HG02885 (cell line): ENCODE measurements around the gene CCDC17.
A peak's percentile ranks its signal among the peaks of the same experiment; 100 is the strongest.

Experiments used
- ATAC-seq: cut with Tn5 transposase; IDR thresholded peaks from one replicate; pipeline ENCODE4 v1.9.1; 2021; ENCODE audit warnings: mild to moderate bottlenecking; ENCODE audit not compliant: unreplicated experiment, poor library complexity

The CCDC17 gene

DNA sequence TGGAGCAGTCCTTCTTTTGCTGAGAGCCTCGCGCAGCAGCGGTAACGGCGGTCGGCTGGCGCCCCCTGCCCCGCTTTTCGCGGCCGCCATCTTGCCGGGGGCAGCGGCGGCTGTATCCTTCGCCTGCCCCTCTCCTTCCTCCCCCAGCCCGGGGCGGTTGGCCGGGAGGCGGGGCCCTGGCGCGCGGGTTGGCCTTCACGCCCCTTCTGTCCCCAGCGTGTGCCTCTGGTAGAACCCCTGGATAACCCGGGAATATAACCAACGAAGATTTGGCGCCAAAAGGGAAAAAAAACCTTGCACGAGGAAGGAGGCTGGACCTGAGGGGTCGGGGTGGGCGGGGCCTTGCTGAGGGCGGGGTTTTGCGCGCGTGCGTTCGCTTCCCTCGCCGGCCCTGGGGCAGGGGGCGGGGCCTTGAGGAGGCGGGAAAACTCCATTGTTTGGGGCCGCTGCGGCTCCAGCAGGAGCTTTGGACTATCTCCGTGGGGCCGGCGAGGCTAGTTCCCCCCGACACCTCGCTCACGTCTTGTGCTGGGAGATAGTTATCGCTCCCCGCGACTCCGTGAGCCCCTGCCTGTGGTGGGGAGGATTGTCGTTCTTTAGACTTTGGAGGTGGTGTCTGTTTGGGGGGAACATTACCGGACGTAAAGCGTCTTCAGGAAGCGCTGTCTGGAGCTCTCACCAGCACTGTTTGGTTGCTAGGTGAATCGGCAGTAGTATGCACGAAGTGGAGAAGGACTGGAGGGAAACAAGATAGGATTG, 39.3 kb downstream of the CCDC17 start:
- peak; percentile 35 for ATAC-seq

DNA sequence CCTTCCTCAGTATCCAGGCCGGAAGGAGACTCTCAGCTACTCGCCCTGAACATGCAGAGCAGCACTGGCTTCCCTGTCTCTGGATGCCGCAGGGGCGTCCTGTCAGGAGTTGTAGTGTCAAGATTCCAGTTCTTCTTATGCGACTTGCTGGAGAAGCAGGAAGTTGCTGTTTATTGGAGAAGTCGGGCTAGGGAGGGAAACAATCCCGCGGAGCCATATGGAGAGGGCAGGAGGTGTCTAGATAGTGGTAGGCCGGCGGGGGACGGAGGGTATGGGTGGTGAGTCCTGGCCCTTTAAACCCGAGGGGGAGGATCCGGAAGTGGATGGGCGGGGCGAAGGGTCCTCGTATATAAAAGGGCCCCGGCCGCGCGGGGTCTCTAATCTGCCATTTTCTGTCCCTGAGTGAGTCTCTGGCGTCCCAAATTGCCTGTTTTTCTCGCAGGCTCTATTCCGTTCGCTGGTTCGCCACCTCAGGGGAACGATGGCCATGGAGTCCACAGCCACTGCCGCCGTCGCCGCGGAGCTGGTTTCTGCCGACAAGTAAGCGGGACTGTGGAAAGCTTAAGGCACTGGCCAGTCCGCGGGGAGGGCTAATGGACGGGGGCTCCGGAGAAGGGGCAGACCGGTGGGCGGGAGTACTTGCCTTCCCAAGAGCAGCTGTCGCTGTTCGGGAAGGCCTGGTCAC, 40.0 kb downstream of the CCDC17 start, which contains the start of gene NASP:
Gene NASP, plus strand, starts transcription at position 376 of the 685 bp plus-strand sequence. Its CDS starts 106 bp downstream, at position 482.
- peak; percentile 55 for ATAC-seq

DNA sequence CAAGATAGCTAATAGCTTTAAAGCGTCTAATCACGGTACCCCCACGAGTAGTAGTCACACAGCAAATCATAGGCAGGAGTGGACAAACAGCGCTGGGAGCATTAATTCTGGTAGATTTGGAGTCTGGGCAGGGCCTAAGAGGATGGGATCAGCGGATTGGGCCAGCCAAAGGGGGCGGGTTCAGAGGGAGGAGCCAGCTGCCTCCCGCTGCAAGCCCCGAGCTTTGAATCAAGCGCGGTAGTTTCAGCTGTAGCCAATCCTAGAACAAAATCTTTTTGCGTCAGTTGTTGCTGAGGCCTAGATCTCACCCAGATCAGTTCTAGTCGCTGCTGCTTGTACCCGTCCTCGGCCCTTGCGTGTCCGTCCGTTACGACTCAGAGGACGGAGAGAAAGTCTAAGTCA, 40.6 kb downstream of the CCDC17 start:
- ATAC-seq = peak; percentile 73

DNA sequence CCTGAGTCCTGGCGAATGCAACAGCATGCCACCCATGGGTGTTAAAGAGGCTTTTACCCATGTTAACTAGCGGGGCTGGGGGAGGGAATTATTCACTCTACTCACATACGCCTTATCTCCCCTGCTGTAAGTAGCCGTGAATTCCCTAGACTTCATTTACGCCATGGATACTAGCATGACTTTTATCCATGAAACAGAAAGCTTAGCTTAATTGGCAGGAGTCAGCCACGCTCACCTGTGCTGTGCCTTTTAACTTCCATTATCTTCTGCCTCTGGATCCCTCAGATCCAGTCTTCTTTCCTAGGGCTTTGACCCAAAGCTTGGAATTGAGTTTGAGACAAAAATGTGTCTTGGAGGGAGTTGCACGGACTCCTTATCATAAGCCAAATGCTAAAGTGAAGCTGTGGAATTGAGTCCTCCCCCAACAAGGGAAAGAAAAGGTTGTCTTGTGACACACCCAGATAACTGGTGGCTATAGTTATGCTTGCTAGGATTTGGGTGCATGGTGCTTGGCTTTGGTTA, 49.7 kb downstream of the CCDC17 start:
- ATAC-seq = no peak

DNA sequence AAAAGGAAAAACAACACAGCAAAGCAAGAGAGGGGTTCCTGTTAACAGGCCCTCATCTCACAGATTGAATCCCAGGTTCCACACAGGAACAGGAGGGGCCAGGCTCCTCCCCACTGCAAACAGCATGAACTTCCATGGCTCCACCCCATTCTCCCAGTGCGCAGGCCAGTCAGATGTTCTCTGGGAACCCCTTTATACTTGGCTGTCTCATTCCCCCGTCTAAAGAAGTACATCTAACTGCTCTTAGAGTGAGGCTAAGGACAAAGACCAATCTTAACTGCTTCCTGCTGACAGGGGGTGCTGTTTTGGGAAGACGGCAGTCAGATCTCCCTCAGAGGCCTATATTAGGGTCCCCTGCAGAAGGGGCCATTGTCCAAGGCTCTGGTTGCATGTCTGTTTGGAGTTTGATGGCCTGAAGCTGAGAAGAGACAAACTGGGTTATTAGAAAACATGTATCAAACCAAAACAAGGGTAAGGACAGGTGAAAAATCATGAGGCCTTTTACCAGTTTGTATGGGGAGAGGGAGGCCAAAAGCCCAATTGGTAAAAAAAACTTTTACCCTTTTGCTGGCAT, 50.5 kb downstream of the CCDC17 start:
- no peak for ATAC-seq

DNA sequence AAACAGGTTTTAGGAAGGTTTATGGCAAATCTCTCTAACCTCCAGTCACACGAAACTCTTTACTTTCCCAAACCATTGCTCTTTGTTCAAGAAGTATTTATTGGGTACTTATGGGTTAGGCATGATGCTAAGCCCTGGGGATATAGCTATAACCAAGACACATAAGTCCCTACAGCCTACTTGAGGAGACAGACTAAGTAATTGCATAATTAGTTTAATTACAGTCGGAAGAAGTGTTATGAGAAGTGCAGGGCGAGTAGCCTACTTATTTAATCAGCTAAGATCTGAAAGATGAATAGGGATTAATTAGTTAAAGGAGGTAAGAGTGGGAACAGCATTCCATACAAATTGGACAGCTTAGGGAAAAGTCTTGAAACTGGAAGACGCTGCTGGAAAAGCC, 53.2 kb downstream of the CCDC17 start:
- ATAC-seq = no peak
